OCI-LY7 (cell line): Measurements from ENCODE around the gene NELFCD. TPM values are rescaled to one million over a fixed set of nuclear protein-coding genes. Genes with fewer than 3 reads are reported as not detected.

Source experiments
- BruUV-seq: library from RNA; stranded (reverse); fragments of 400-500 nt; replicated peaks from 2 replicates; lab custom pipeline; 2021; lab: Mats Ljungman, UMichigan
- CTCF ChIA-PET: fragments of 300-600 bp; sonication (Branson Sonifier 250); formaldehyde crosslinking; loops from one replicate; lab custom pipeline; 2022; ENCODE audit warnings: antibody characterized with exemption; ENCODE audit not compliant: unreplicated experiment; lab: Charles Lee
- POLR2A ChIA-PET: fragments of 300-600 bp; sonication (Branson Sonifier 250); formaldehyde crosslinking; loops from one replicate; lab custom pipeline; 2022; ENCODE audit warnings: antibody characterized with exemption; lab: Charles Lee
- DNase-seq: peaks from one replicate; pipeline ENCODE4 v3.0.0-alpha.2; 2015; ENCODE audit warnings: low spot score
- H2AFZ ChIP-seq: fragments of 200-600 bp; sonication (generic), shearing (Covaris generic); 2 replicates; pipeline ENCODE4 v1.6.1; 2014; ENCODE audit warnings: mild to moderate bottlenecking, antibody characterized with exemption, low read length, moderate library complexity
- H3K27ac ChIP-seq: fragments of 200-600 bp; sonication (generic); 2 replicates; pipeline ENCODE4 v1.5.1; 2014; ENCODE audit warnings: mixed run types, low read depth, mild to moderate bottlenecking, moderate library complexity, low read length, inconsistent platforms; ENCODE audit not compliant: poor library complexity, severe bottlenecking
- H3K36me3 ChIP-seq: fragments of 200-600 bp; sonication (generic); 2 replicates; pipeline ENCODE4 v1.6.1; 2014; ENCODE audit warnings: mild to moderate bottlenecking, antibody characterized with exemption, low read length, moderate library complexity, mixed read lengths; ENCODE audit not compliant: insufficient read depth
- H3K4me1 ChIP-seq: fragments of 200-600 bp; sonication (generic); 2 replicates; pipeline ENCODE4 v1.5.1; 2014; ENCODE audit warnings: mild to moderate bottlenecking, low read length; ENCODE audit not compliant: insufficient read depth, poor library complexity, severe bottlenecking
- H3K4me2 ChIP-seq: fragments of 200-600 bp; sonication (generic); 2 replicates; pipeline ENCODE4 v1.6.1; 2014; ENCODE audit warnings: mild to moderate bottlenecking, low read length
- H3K4me3 ChIP-seq: fragments of 200-600 bp; sonication (generic); 2 replicates; pipeline ENCODE4 v1.5.1; 2014; ENCODE audit warnings: mild to moderate bottlenecking, low read depth, low read length; ENCODE audit not compliant: poor library complexity, severe bottlenecking
- H3K79me2 ChIP-seq: fragments of 200-600 bp; sonication (generic); 2 replicates; pipeline ENCODE4 v1.6.1; 2016; ENCODE audit warnings: low read depth, mild to moderate bottlenecking, low read length, moderate library complexity, mixed read lengths; ENCODE audit not compliant: insufficient read depth
- H3K9me2 ChIP-seq: fragments of 200-600 bp; sonication (generic); 2 replicates; pipeline ENCODE4 v1.6.1; 2016; ENCODE audit warnings: mild to moderate bottlenecking, low read length, mixed read lengths; ENCODE audit not compliant: insufficient read depth
- H3K9me3 ChIP-seq: fragments of 200-600 bp; sonication (generic); 2 replicates; pipeline ENCODE4 v1.6.1; 2014; ENCODE audit warnings: mild to moderate bottlenecking, mixed run types, low read length, mixed read lengths
- H4K20me1 ChIP-seq: fragments of 200-600 bp; sonication (generic); 2 replicates; pipeline ENCODE4 v1.6.1; 2014; ENCODE audit warnings: mild to moderate bottlenecking, antibody characterized with exemption, low read length, moderate library complexity, mixed read lengths; ENCODE audit not compliant: insufficient read depth
- EZH2phosphoT487 ChIP-seq: fragments of 200-600 bp; sonication (generic); IDR thresholded peaks from 2 replicates; pipeline ENCODE4 v1.6.1; 2018; ENCODE audit warnings: low read depth, borderline replicate concordance, mild to moderate bottlenecking, mixed run types, antibody characterized with exemption, low read length, moderate library complexity, mixed read lengths
- intact Hi-C: fragments of 100-400 bp; cut with micrococcal nuclease; formaldehyde crosslinking; loops from one replicate; pipeline ENCODE4 v1.10.0; 2022; ENCODE audit not compliant: unreplicated experiment
- total RNA-seq, 2 experiments: library from RNA; depleted of rRNA in 1 of 2; stranded (reverse); fragments of >200 nt in 1 of 2; shearing (Covaris generic) in 1 of 2; gene quantifications; 2 replicates each; pipeline ENCODE4 v1.2.3, GENCODE V29; 2014 to 2022
- TF ChIP-seq, protein P1 (sequence below): fragments of 200-600 bp; sonication (generic); conservative IDR thresholded peaks from 2 replicates; pipeline ENCODE4 v1.5.1; 2014; ENCODE audit warnings: mild to moderate bottlenecking, antibody characterized with exemption, low read length, moderate library complexity, mixed read lengths

NELFCD gene
- total RNA-seq, 2 experiments from 2014 or later, result 90.7 to 143 TPM

- H3K4me1 ChIP-seq, result peaks cover 58% of the 10 kb centered on the region
- H3K9me2 ChIP-seq, result no peaks in the 10 kb centered on the region
- BruUV-seq, result no TSS peak
- POLR2A ChIA-PET, result interaction anchor here (0.6 to 4.1 kb wide), 5 partner anchors 9 to 61 kb away, joined by 3 to 32 read pairs (median 6); partner anchors contain the start of gene ATP5F1E
- DNase-seq, result peak; percentile 32
- TF ChIP-seq, protein P1, sequence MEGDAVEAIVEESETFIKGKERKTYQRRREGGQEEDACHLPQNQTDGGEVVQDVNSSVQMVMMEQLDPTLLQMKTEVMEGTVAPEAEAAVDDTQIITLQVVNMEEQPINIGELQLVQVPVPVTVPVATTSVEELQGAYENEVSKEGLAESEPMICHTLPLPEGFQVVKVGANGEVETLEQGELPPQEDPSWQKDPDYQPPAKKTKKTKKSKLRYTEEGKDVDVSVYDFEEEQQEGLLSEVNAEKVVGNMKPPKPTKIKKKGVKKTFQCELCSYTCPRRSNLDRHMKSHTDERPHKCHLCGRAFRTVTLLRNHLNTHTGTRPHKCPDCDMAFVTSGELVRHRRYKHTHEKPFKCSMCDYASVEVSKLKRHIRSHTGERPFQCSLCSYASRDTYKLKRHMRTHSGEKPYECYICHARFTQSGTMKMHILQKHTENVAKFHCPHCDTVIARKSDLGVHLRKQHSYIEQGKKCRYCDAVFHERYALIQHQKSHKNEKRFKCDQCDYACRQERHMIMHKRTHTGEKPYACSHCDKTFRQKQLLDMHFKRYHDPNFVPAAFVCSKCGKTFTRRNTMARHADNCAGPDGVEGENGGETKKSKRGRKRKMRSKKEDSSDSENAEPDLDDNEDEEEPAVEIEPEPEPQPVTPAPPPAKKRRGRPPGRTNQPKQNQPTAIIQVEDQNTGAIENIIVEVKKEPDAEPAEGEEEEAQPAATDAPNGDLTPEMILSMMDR, result no peak
- no peak for TF ChIP-seq EZH2phosphoT487
- H3K9me3 ChIP-seq, result no peaks in the 10 kb centered on the region
- H3K4me3 ChIP-seq, result peak within 1 kb of the TSS; percentile 86
- H2AFZ ChIP-seq, result peak within 1 kb of the TSS; percentile 89
- peaks cover 31% of the 10 kb centered on the region; the same call in 1 of the 2 replicates for H4K20me1 ChIP-seq
- H3K27ac ChIP-seq, result peak within 1 kb of the TSS; percentile 77
- peak within 1 kb of the TSS; percentile 98 for H3K4me2 ChIP-seq
- peaks cover 40% of the 10 kb centered on the region for H3K36me3 ChIP-seq
- CTCF ChIA-PET, result no interaction called here
- intact Hi-C loops, result loop anchor here (2.0 to 10.0 kb wide), 5 partner anchors 37 to 387 kb away; partner anchors contain the start of genes NELFCD and STX16
- H3K79me2 ChIP-seq, result peaks cover 53% of the 10 kb centered on the region
These were observed 61.2 kb downstream of the NELFCD start, which contains the start of gene PRELID3B for GRCh38 chr20:59042151-59042795. Gene PRELID3B, minus strand, starts transcription at chr20:59042786. Its CDS starts 56 bp downstream, at chr20:59042730.

- H2AFZ ChIP-seq, result peak overlapping the region; percentile 89
- H3K27ac ChIP-seq, result peak overlapping the region; percentile 77
- peaks cover 58% of the 10 kb centered on the region for H3K4me1 ChIP-seq
- TF ChIP-seq, protein P1, result no peak
- TF ChIP-seq EZH2phosphoT487, result no peak
- intact Hi-C loops, result loop anchor here (2.0 to 10.0 kb wide), 5 partner anchors 38 to 388 kb away; partner anchors contain the start of genes NELFCD and STX16
- H3K79me2 ChIP-seq, result peaks cover 46% of the 10 kb centered on the region
- ChIA-PET POLR2A (interaction anchor here (0.5 to 4.1 kb wide), 19 partner anchors 10 to 166 kb away, joined by 3 to 32 read pairs (median 4); partner anchors contain the start of gene ATP5F1E), CTCF (interaction anchor here (1.0 kb wide), 1 partner anchor 26 kb away, joined by 4 read pairs; no protein-coding TSS in a partner anchor)
- DNase-seq, result peak; percentile 96
- H3K36me3 ChIP-seq, result peaks cover 33% of the 10 kb centered on the region
- no TSS peak for BruUV-seq
- peak overlapping the region; percentile 86 for H3K4me3 ChIP-seq
- H3K9me2 ChIP-seq, result no peaks in the 10 kb centered on the region
- peaks cover 25% of the 10 kb centered on the region; the same call in 1 of the 2 replicates for H4K20me1 ChIP-seq
- H3K4me2 ChIP-seq, result peak overlapping the region; percentile 98
- no peaks in the 10 kb centered on the region for H3K9me3 ChIP-seq
These were observed 62.0 kb downstream of the NELFCD start for GRCh38 chr20:59042796-59043631.
